ENCODE results near the gene CHRND. TPM values are rescaled to one million over a fixed set of nuclear protein-coding genes. Genes with fewer than 3 reads are reported as not detected.
A peak's percentile ranks its signal among the peaks of the same experiment; 100 is the strongest.

Gene CHRND
- total RNA-seq, 1 experiment from 2014 or later, result 92.4 TPM

- Histone ChIP-seq H3K4me1 (peaks cover 23% of the 10 kb centered on the region), H3K9me3 (replicated peaks) (no peaks in the 10 kb centered on the region), H3K27ac (peak overlapping the region; percentile 1; the same call in 1 of the 2 replicates), H3K36me3 (peaks cover 32% of the 10 kb centered on the region), H3K4me3 (no peak overlapping the region), H3K27me3 (no peaks in the 10 kb centered on the region)
- DNase-seq, result peak in 1 of 2 experiments; percentile 59
These were observed 11.5 kb downstream of the CHRND start for GRCh38 chr2:232537499-232537898.

- Histone ChIP-seq H3K4me3 (peak overlapping the region; percentile 65), H3K27ac (peak overlapping the region; percentile 92), H3K27me3 (no peaks in the 10 kb centered on the region), H3K4me1 (peaks cover 23% of the 10 kb centered on the region), H3K9me3 (replicated peaks) (no peaks in the 10 kb centered on the region), H3K36me3 (peaks cover 42% of the 10 kb centered on the region)
- peak; percentile 63 to 73 for DNase-seq
These were observed 12.7 kb downstream of the CHRND start for GRCh38 chr2:232538671-232539070.

GRCh38 chr2:232539298-232540231 lies 13.6 kb downstream of the CHRND start, which contains the start of gene CHRNG:
Gene CHRNG, plus strand, starts transcription at chr2:232539692. Its CDS starts 56 bp downstream, at chr2:232539748.
- DNase-seq, result peak; percentile 96 to 98
- peaks cover 23% of the 10 kb centered on the region for H3K4me1 ChIP-seq
- peaks cover 45% of the 10 kb centered on the region for H3K36me3 ChIP-seq
- peak within 1 kb of the TSS; percentile 92 for H3K27ac ChIP-seq
- no peaks in the 10 kb centered on the region for H3K9me3 ChIP-seq (replicated peaks)
- H3K27me3 ChIP-seq, result no peaks in the 10 kb centered on the region
- peak within 1 kb of the TSS; percentile 65 for H3K4me3 ChIP-seq

- peaks cover 23% of the 10 kb centered on the region for H3K4me1 ChIP-seq
- peaks cover 40% of the 10 kb centered on the region for H3K36me3 ChIP-seq
- H3K27ac ChIP-seq, result peak overlapping the region; percentile 92
- no peaks in the 10 kb centered on the region for H3K9me3 ChIP-seq (replicated peaks)
- peak overlapping the region; percentile 65 for H3K4me3 ChIP-seq
- peak in 1 of 2 experiments; percentile 44 for DNase-seq
- no peaks in the 10 kb centered on the region for H3K27me3 ChIP-seq
These were observed 14.6 kb downstream of the CHRND start for GRCh38 chr2:232540441-232541041.

- DNase-seq, result no peak
- Histone ChIP-seq H3K27ac (no peak overlapping the region), H3K4me3 (no peak overlapping the region), H3K36me3 (peaks cover 39% of the 10 kb centered on the region), H3K4me1 (peaks cover 23% of the 10 kb centered on the region), H3K9me3 (replicated peaks) (no peaks in the 10 kb centered on the region), H3K27me3 (no peaks in the 10 kb centered on the region)
These were observed 15.4 kb downstream of the CHRND start for GRCh38 chr2:232541195-232541960.

- Histone ChIP-seq H3K4me3 (no peak overlapping the region), H3K4me1 (peaks cover 20% of the 10 kb centered on the region), H3K27ac (no peak overlapping the region), H3K36me3 (peaks cover 43% of the 10 kb centered on the region), H3K9me3 (replicated peaks) (no peaks in the 10 kb centered on the region), H3K27me3 (no peaks in the 10 kb centered on the region)
- no peak for DNase-seq
These were observed 16.2 kb downstream of the CHRND start for GRCh38 chr2:232541961-232542714.

GRCh38 chr2:232542715-232543467 lies 16.9 kb downstream of the CHRND start:
- Histone ChIP-seq H3K27me3 (no peaks in the 10 kb centered on the region), H3K36me3 (peaks cover 50% of the 10 kb centered on the region), H3K9me3 (replicated peaks) (no peaks in the 10 kb centered on the region), H3K4me3 (no peak overlapping the region), H3K4me1 (peaks cover 13% of the 10 kb centered on the region), H3K27ac (no peak overlapping the region)
- no peak for DNase-seq

- H3K4me1 ChIP-seq, result peaks cover 7% of the 10 kb centered on the region
- no peaks in the 10 kb centered on the region for H3K27me3 ChIP-seq
- H3K36me3 ChIP-seq, result peaks cover 52% of the 10 kb centered on the region
- DNase-seq, result no peak
- no peak overlapping the region for H3K27ac ChIP-seq
- H3K4me3 ChIP-seq, result no peak overlapping the region
- no peaks in the 10 kb centered on the region for H3K9me3 ChIP-seq (replicated peaks)
These were observed 17.5 kb downstream of the CHRND start for GRCh38 chr2:232543491-232543890.

GRCh38 chr2:232543928-232544631 lies 18.1 kb downstream of the CHRND start:
- Histone ChIP-seq H3K4me3 (no peak overlapping the region), H3K9me3 (replicated peaks) (no peaks in the 10 kb centered on the region), H3K27me3 (no peaks in the 10 kb centered on the region), H3K4me1 (peaks cover 2% of the 10 kb centered on the region), H3K36me3 (peaks cover 53% of the 10 kb centered on the region), H3K27ac (no peak overlapping the region)
- no peak for DNase-seq

GRCh38 chr2:232544674-232545073 lies 18.7 kb downstream of the CHRND start:
- H3K4me3 ChIP-seq, result no peak overlapping the region
- peaks cover 53% of the 10 kb centered on the region for H3K36me3 ChIP-seq
- H3K27ac ChIP-seq, result no peak overlapping the region
- H3K27me3 ChIP-seq, result no peaks in the 10 kb centered on the region
- H3K9me3 ChIP-seq (replicated peaks), result no peaks in the 10 kb centered on the region
- no peaks in the 10 kb centered on the region for H3K4me1 ChIP-seq
- DNase-seq, result no peak

- H3K36me3 ChIP-seq, result peaks cover 53% of the 10 kb centered on the region
- H3K4me1 ChIP-seq, result no peaks in the 10 kb centered on the region
- no peak for DNase-seq
- no peaks in the 10 kb centered on the region for H3K9me3 ChIP-seq (replicated peaks)
- no peak overlapping the region for H3K27ac ChIP-seq
- H3K4me3 ChIP-seq, result no peak overlapping the region
- no peaks in the 10 kb centered on the region for H3K27me3 ChIP-seq
These were observed 19.8 kb downstream of the CHRND start for GRCh38 chr2:232545511-232546375.

- Histone ChIP-seq H3K4me1 (0 out of 2 replicates have a peak, but pooled peaks cover 3% of the 10 kb centered on the region), H3K27ac (no peak overlapping the region), H3K4me3 (no peak overlapping the region), H3K27me3 (no peaks in the 10 kb centered on the region), H3K36me3 (peaks cover 47% of the 10 kb centered on the region), H3K9me3 (replicated peaks) (no peaks in the 10 kb centered on the region)
- DNase-seq, result no peak
These were observed 22.0 kb downstream of the CHRND start for GRCh38 chr2:232547991-232548390.

Measured in SJCRH30 (cell line).